ENCODE data around the gene C10orf67.
"Not testable (repeated sequence)": the region's sequence is repeated elsewhere in the genome, so short reads cannot be mapped to it uniquely, and the experiment has no call there.

Gene C10orf67

GRCh38 chr10:23322082-23322481 lies 22.5 kb downstream of the C10orf67 start:
- no peak for DNase-seq

- DNase-seq: no peak
Observed at GRCh38 chr10:23319835-23320234, 24.8 kb downstream of the C10orf67 start.

GRCh38 chr10:23318359-23318758 lies 26.2 kb downstream of the C10orf67 start:
- DNase-seq: no peak

- no peak for DNase-seq
Observed at GRCh38 chr10:23317416-23317815, 27.2 kb downstream of the C10orf67 start.

GRCh38 chr10:23316406-23316805 lies 28.2 kb downstream of the C10orf67 start:
- no peak for DNase-seq

- no peak for DNase-seq
Observed at GRCh38 chr10:23315966-23316365, 28.6 kb downstream of the C10orf67 start.

GRCh38 chr10:23314835-23315239 lies 29.8 kb downstream of the C10orf67 start:
- no peak for DNase-seq

- no peak for DNase-seq
Observed at GRCh38 chr10:23311034-23311433, 33.6 kb downstream of the C10orf67 start.

DNA sequence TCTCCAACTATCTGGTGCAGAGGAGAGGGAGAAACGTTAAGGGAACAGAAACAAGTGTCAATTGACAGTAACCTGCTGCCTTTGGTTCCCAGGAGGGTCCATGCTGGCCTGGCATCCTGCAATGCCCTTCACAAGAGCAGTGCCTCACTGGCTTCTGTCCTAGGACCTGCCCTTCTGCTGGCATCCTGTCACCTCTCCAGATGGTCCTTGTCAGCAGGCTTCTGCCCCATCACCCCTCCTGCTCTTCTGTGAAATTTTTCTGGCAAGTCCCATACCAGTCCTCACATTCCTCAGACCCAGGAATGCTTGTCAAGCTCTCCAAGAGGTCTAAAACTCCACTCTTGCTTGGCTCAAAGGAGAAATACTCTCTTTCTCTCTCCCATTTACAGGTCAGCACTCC lies 34.2 kb downstream of the C10orf67 start:
- no peak for DNase-seq

- not testable (repeated sequence) for DNase-seq
Observed at GRCh38 chr10:23299961-23300360, 44.6 kb downstream of the C10orf67 start.

GRCh38 chr10:23294638-23295247 lies 49.9 kb downstream of the C10orf67 start:
- no peak for DNase-seq

- DNase-seq: no peak
Observed at GRCh38 chr10:23293973-23294590, 50.5 kb downstream of the C10orf67 start.

GRCh38 chr10:23293145-23293724 lies 51.4 kb downstream of the C10orf67 start:
- DNase-seq: no peak

DNA sequence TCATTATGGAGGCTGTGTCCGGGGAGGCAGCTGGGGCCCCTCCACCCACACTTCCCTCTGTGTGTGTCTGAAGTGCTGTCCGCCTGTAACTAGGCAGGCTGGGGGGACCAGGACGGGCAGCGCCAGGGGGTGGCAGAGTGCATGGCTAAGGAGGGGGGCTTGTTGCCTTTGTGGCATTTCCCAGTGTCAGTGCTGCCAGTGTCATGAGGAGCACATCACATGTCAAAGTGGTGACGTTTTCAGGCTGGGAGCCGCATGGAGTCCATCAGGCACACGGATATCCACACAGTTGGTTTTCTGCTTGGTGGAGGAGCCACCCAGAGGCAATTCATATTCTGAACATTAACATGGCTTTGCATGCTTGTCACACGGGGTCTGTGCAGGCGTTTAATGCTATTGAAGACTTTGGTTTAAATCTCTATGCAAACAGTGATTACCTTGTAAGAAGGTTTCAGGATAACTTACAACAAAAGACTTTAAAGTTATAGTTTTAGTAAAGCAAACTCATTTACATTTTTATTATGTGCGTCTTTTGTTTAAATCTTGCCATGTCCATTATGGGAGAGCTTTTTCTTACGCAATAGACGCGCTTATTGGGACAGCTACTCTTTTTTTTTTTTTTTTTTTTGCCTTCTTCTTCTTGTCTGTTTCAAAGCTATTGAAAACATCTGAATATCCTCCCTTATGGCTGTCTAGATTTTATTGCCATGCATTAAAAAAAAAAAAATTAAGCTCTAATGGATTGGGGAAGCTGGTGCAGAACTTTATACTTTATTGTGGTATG lies 52.9 kb downstream of the C10orf67 start:
- DNase-seq: no peak

DNA sequence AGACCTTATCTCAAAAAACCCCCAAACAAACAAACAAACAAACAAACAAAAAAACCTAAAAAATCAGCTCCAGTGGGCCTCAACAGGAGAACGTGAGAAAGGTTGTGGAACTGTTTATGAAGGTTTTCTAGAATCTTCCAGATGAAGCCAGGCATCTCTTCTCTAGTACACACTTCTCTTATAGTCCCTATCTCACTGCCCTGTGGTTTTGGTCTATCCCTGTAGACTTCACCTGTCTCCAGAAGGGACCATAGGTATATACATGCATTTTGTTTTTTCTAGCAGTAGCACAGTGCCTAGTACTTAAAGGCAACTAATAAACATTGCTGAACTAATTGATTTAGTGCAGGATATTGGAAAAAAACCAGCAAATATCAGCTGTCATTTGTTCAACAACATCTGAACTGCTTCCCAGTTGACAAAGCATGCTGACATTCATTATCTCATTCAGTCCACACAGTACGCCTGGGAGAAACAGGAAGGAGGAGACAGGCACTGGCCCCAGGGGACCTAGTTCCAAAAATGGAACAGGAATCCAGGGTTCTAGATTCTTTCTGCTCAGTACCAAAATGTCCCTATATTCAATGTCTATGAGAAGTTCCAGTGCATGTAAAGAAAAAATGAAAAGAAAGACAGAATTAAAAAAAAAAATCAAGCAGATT lies 59.8 kb downstream of the C10orf67 start:
- no peak for DNase-seq

GRCh38 chr10:23284155-23284554 lies 60.4 kb downstream of the C10orf67 start:
- DNase-seq: no peak

- DNase-seq: no peak
Observed at GRCh38 chr10:23283680-23284079, 60.9 kb downstream of the C10orf67 start.

GRCh38 chr10:23281044-23281433 lies 63.6 kb downstream of the C10orf67 start:
- no peak for DNase-seq

GRCh38 chr10:23280419-23281043 lies 64.1 kb downstream of the C10orf67 start:
- no peak for DNase-seq

DNA sequence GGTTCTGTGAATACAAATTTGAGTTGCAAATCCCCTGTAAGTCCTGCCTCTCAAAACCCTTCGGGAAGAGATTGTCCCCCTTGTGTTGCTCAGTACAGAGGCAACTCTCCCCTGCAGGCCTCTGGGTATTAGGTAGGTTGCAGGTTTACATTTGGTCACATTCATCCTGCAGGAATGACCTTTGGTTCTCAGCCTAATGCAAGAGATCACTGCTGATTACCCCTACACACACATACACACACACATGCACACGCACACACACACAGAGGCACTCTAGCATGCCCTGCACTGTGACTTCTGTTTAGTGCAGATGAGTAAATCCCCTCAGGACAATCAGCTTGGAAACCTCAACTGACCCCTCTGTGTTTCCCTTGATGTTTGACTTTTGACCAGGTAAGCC lies 69.2 kb downstream of the C10orf67 start:
- DNase-seq: no peak

GRCh38 chr10:23274179-23274578 lies 70.4 kb downstream of the C10orf67 start:
- DNase-seq: not testable (repeated sequence)

DNA sequence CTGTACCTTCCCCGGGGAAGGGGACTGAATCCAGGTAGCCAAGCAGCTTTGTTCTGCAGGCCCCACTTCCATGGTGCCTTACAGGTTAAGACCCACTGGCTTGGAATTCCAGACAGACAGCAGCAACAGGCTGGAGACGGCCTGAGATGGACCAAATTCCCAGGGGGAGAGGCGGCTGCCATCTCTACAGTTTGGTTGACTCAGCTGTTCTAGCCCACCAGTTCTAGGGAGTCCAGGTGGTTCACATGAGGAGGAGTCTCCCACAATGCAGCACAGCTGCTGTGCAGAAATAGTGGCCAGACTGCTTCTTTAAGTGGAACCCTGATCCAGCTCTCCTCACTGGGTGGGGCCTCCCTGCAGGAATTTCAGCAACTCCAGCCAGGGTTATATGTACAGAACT lies 74.1 kb downstream of the C10orf67 start:
- no peak for DNase-seq
